Measurements from ENCODE around the gene NCOA6. TPM values are rescaled to one million over a fixed set of nuclear protein-coding genes. Genes with fewer than 3 reads are reported as not detected.
A peak's percentile ranks its signal among the peaks of the same experiment; 100 is the strongest.

The NCOA6 gene
- total RNA-seq (2014; rRNA removed; shearing (Covaris generic)) = 8.5 and 12.5 TPM in 2 replicates

- DNase-seq (ENCODE audit: low spot score) = peak; percentile 90
Observed at GRCh38 chr20:34825530-34826362, at the start of gene NCOA6. TSS of gene NCOA6 (minus strand) at chr20:34825651. CDS start at chr20:34782355, 43,296 bp downstream.

GRCh38 chr20:34874094-34874654 lies 48.7 kb upstream of the NCOA6 start:
- DNase-seq (ENCODE audit: low spot score) = peak; percentile 96

GRCh38 chr20:34873583-34874093 lies 48.2 kb upstream of the NCOA6 start:
- DNase-seq (ENCODE audit: low spot score) = no peak

GRCh38 chr20:34872622-34873224 lies 47.3 kb upstream of the NCOA6 start, which contains the start of gene GGT7:
TSS of gene GGT7 (minus strand) at chr20:34872856. CDS start at chr20:34872815, 41 bp downstream.
- peak; percentile 72 for DNase-seq (ENCODE audit: low spot score)

GRCh38 chr20:34871966-34872621 lies 46.6 kb upstream of the NCOA6 start:
- no peak for DNase-seq (ENCODE audit: low spot score)

GRCh38 chr20:34871320-34871926 lies 46.0 kb upstream of the NCOA6 start:
- DNase-seq (ENCODE audit: low spot score) = no peak

GRCh38 chr20:34864216-34864615 lies 38.8 kb upstream of the NCOA6 start:
- no peak for DNase-seq (ENCODE audit: low spot score)

- no peak for DNase-seq (ENCODE audit: low spot score)
Observed at GRCh38 chr20:34863421-34863965, 38.0 kb upstream of the NCOA6 start.

- DNase-seq (ENCODE audit: low spot score) = no peak
Observed at GRCh38 chr20:34862724-34863123, 37.3 kb upstream of the NCOA6 start.

GRCh38 chr20:34861386-34862084 lies 36.1 kb upstream of the NCOA6 start:
- DNase-seq (ENCODE audit: low spot score) = peak; percentile 88

GRCh38 chr20:34859826-34860545 lies 34.5 kb upstream of the NCOA6 start:
- DNase-seq (ENCODE audit: low spot score) = no peak

- DNase-seq (ENCODE audit: low spot score) = no peak
Observed at GRCh38 chr20:34859367-34859766, 33.9 kb upstream of the NCOA6 start.

- DNase-seq (ENCODE audit: low spot score) = no peak
Observed at GRCh38 chr20:34852298-34852697, 26.8 kb upstream of the NCOA6 start.

GRCh38 chr20:34850969-34851368 lies 25.5 kb upstream of the NCOA6 start:
- DNase-seq (ENCODE audit: low spot score) = no peak

- DNase-seq (ENCODE audit: low spot score) = no peak
Observed at GRCh38 chr20:34849778-34850177, 24.3 kb upstream of the NCOA6 start.

GRCh38 chr20:34848597-34848996 lies 23.1 kb upstream of the NCOA6 start:
- DNase-seq (ENCODE audit: low spot score) = no peak

GRCh38 chr20:34843421-34843820 lies 18.0 kb upstream of the NCOA6 start:
- no peak for DNase-seq (ENCODE audit: low spot score)

GRCh38 chr20:34842143-34842542 lies 16.7 kb upstream of the NCOA6 start:
- no peak for DNase-seq (ENCODE audit: low spot score)

GRCh38 chr20:34834459-34834893 lies 9.0 kb upstream of the NCOA6 start:
- DNase-seq (ENCODE audit: low spot score) = peak; percentile 68

GRCh38 chr20:34831936-34832335 lies 6.5 kb upstream of the NCOA6 start:
- DNase-seq (ENCODE audit: low spot score) = no peak

Measured in HT-29 (cell line).